Left lung (tissue), 10 donors: Measurements from ENCODE around the gene SHD. TPM values are rescaled to one million over a fixed set of nuclear protein-coding genes. Genes with fewer than 3 reads are reported as not detected.

Source experiments
- ATAC-seq: fragments of 200-7000 bp; cut with Tn5 transposase; one replicate; pipeline ENCODE4 v1.9.1; 2020; ENCODE audit warnings: moderate library complexity
- DNase-seq, 4 donors: peaks; one replicate each; pipeline ENCODE4 v3.0.0-alpha.2; 2013 to 2020
- H3K27ac ChIP-seq, 2 donors: fragments of 200-600 bp; sonication (generic) in 1 of 2; one replicate each; pipeline versions ENCODE4 v1.5.0 to v1.8.0; 2020 to 2021
- H3K27me3 ChIP-seq, 2 donors: fragments of 200-600 bp; sonication (generic) in 1 of 2; one replicate each; pipeline versions ENCODE4 v1.5.0 to v1.8.0; 2020 to 2021
- H3K36me3 ChIP-seq, 2 donors: fragments of 200-600 bp; sonication (generic) in 1 of 2; one replicate each; pipeline versions ENCODE4 v1.5.0 to v1.8.0; 2020 to 2021
- H3K4me1 ChIP-seq, 2 donors: fragments of 200-600 bp; one replicate each; pipeline ENCODE4 v1.8.0; 2021
- H3K4me3 ChIP-seq, 2 donors: fragments of 200-600 bp; sonication (generic) in 1 of 2; one replicate each; pipeline versions ENCODE4 v1.5.0 to v1.8.0; 2020 to 2021; ENCODE audit warnings: mild to moderate bottlenecking in 1 of 2
- H3K9me3 ChIP-seq, 2 donors: fragments of 200-600 bp; sonication (generic) in 1 of 2; one replicate each; pipeline versions ENCODE4 v1.5.0 to v1.8.0; 2020 to 2021
- CTCF ChIP-seq, 2 donors: fragments of 200-600 bp; sonication (generic) in 1 of 2; IDR thresholded peaks; one replicate each; pipeline versions ENCODE4 v1.5.0 to v1.8.0; 2021; ENCODE audit warnings: antibody characterized with exemption in 2 of 2
- intact Hi-C, 2 donors: fragments of 100-400 bp; cut with DNase I; formaldehyde crosslinking; loops; one replicate each; pipeline versions ENCODE4 v1.11.2 to v1.14.2; 2022
- polyA plus RNA-seq, 6 donors: library from polyadenylated mRNA; unstranded; fragments of 120-200 nt; gene quantifications; one replicate each; pipeline ENCODE4 v1.2.1, GENCODE V29; 2013; ENCODE audit not compliant: insufficient read length in 6 of 6
- total RNA-seq, 2 donors: library from RNA; stranded (reverse); fragmentation: NEBNext Ultra II Directional; extraction: Animal tissue kit (Norgen Biotek cat#: 25700); gene quantifications; one replicate each; pipeline ENCODE4 v1.2.1, GENCODE V29; 2021
- donor health status: DM: no; HTN: yes; CAD: no.
- donor health status: DM: no; HTN: no; CAD: no.

The SHD gene
- total and polyA plus RNA-seq, 8 donors = 0.21 to 0.28 (median 0.21) TPM; not detected in 3

GRCh38 chr19:4291184-4291732 is 12.2 kb downstream of the SHD start:
- ATAC-seq = no peak
- H3K27me3 ChIP-seq = peaks cover 0 to 76% of the 10 kb centered on the region in 2 donors

GRCh38 chr19:4292515-4292914 is 13.4 kb downstream of the SHD start:
- H3K27ac ChIP-seq = no peak overlapping the region
- no peaks in the 10 kb centered on the region for H3K9me3 ChIP-seq
- intact Hi-C loops = no loop called here
- no peaks in the 10 kb centered on the region for H3K36me3 ChIP-seq
- no peak for ATAC-seq
- H3K4me1 ChIP-seq = no peaks in the 10 kb centered on the region
- peaks cover 0 to 71% of the 10 kb centered on the region in 2 donors for H3K27me3 ChIP-seq
- no peak for DNase-seq
- no peak for TF ChIP-seq CTCF (IDR thresholded peaks at IDR 0.05)
- H3K4me3 ChIP-seq = no peak overlapping the region

More at GRCh38 chr19:4291184-4291732, 12.2 kb downstream of the SHD start:
- H3K9me3 ChIP-seq = no peaks in the 10 kb centered on the region
- no peak overlapping the region for H3K4me3 ChIP-seq
- no peak for TF ChIP-seq CTCF (IDR thresholded peaks at IDR 0.05)
- H3K4me1 ChIP-seq = no peaks in the 10 kb centered on the region
- H3K36me3 ChIP-seq = no peaks in the 10 kb centered on the region
- no peak overlapping the region for H3K27ac ChIP-seq
- no peak for DNase-seq
- intact Hi-C loops = no loop called here

- ATAC-seq (no peak), DNase-seq (no peak)
- Histone ChIP-seq H3K27ac (no peak overlapping the region), H3K4me1 (no peaks in the 10 kb centered on the region), H3K4me3 (no peak overlapping the region), H3K9me3 (no peaks in the 10 kb centered on the region), H3K36me3 (no peaks in the 10 kb centered on the region), H3K27me3 (peaks cover 0 to 70% of the 10 kb centered on the region in 2 donors)
- TF ChIP-seq CTCF (IDR thresholded peaks at IDR 0.05) = no peak
- intact Hi-C loops = no loop called here
Observed at GRCh38 chr19:4294389-4294788, 15.3 kb downstream of the SHD start.

- H3K4me3 ChIP-seq = no peak overlapping the region
- DNase-seq (peak in 1 of 4 donors; percentile 39), ATAC-seq (no peak)
- no peak overlapping the region for H3K27ac ChIP-seq
- H3K36me3 ChIP-seq = no peaks in the 10 kb centered on the region
- H3K27me3 ChIP-seq = peaks cover 0 to 52% of the 10 kb centered on the region in 2 donors
- no peak for TF ChIP-seq CTCF (IDR thresholded peaks at IDR 0.05)
- H3K4me1 ChIP-seq = no peaks in the 10 kb centered on the region
- intact Hi-C loops = no loop called here
- H3K9me3 ChIP-seq = no peaks in the 10 kb centered on the region
Observed at GRCh38 chr19:4295972-4296771, 17.1 kb downstream of the SHD start.
